ENCODE results near the gene DHX35. TPM values are rescaled to one million over a fixed set of nuclear protein-coding genes. Genes with fewer than 3 reads are reported as not detected.

Gene DHX35
- total and polyA plus RNA-seq, 2 of the 13 experiments (the other 11 are each of a cell fraction or from before 2014, with no cell fraction given): 25.8 to 28.7 TPM

- TF ChIP-seq EP300 (IDR thresholded peaks at IDR 0.05; ENCODE audit: low read depth in 2 of 2, low read length in 2 of 2): 0 out of 4 replicates have a peak, but pooled peaks of 1 of the 2 experiments have one; percentile 52
- TF ChIP-seq EP300 (CRISPR knock-in tag; IDR thresholded peaks at IDR 0.05; ENCODE audit: borderline replicate concordance): no peak; the same call in 1 of the 2 replicates
- TF ChIP-seq ZNF530 (CRISPR knock-in tag; IDR thresholded peaks at IDR 0.05; ENCODE audit: low read depth): no peak
- no peak for TF ChIP-seq MAFF (IDR thresholded peaks at IDR 0.05; ENCODE audit: low read depth, low read length)
- TF ChIP-seq ZNF768 (CRISPR knock-in tag; IDR thresholded peaks at IDR 0.05): peak; percentile 90
- peak; percentile 87 for TF ChIP-seq TFDP2 (CRISPR knock-in tag; IDR thresholded peaks at IDR 0.05)
- 0 out of 2 replicates have a peak, but pooled peaks have one; percentile 61 for TF ChIP-seq ZNF660 (CRISPR knock-in tag; IDR thresholded peaks at IDR 0.05; ENCODE audit: borderline replicate concordance, low read depth)
- 0 out of 2 replicates have a peak, but pooled peaks have one; percentile 83 for TF ChIP-seq CC2D1A (CRISPR knock-in tag; IDR thresholded peaks at IDR 0.05)
- TF ChIP-seq ZNF432 (CRISPR knock-in tag; IDR thresholded peaks at IDR 0.05; ENCODE audit: borderline replicate concordance): no peak
- 0 out of 2 replicates have a peak, but pooled peaks have one; percentile 47 for TF ChIP-seq ZSCAN22 (CRISPR knock-in tag; IDR thresholded peaks at IDR 0.05)
- peak; percentile 99 for TF ChIP-seq ZGPAT (CRISPR knock-in tag; IDR thresholded peaks at IDR 0.05)
- TF ChIP-seq ZUFSP (CRISPR knock-in tag; IDR thresholded peaks at IDR 0.05; ENCODE audit: borderline replicate concordance): no peak
- no peak for TF ChIP-seq ZSCAN30 (CRISPR knock-in tag; IDR thresholded peaks at IDR 0.05)
- TF ChIP-seq ZNF549 (CRISPR knock-in tag; IDR thresholded peaks at IDR 0.05): no peak
- peak; percentile 95 for TF ChIP-seq PHF21A (CRISPR knock-in tag; IDR thresholded peaks at IDR 0.05)
- TF ChIP-seq ZBTB14 (CRISPR knock-in tag; IDR thresholded peaks at IDR 0.05): peak; percentile 72
- peak; percentile 98 for TF ChIP-seq NRL (CRISPR knock-in tag; IDR thresholded peaks at IDR 0.05; ENCODE audit: borderline replicate concordance)
- no peak; the same call in 1 of the 2 replicates for TF ChIP-seq KAT7 (CRISPR knock-in tag; IDR thresholded peaks at IDR 0.05; ENCODE audit: borderline replicate concordance)
- TF ChIP-seq NFRKB (IDR thresholded peaks at IDR 0.05): no peak
- no peak for TF ChIP-seq ZNF570 (CRISPR knock-in tag; IDR thresholded peaks at IDR 0.05; ENCODE audit: borderline replicate concordance)
- TF ChIP-seq ZNF232 (CRISPR knock-in tag; IDR thresholded peaks at IDR 0.05; ENCODE audit: borderline replicate concordance): peak; percentile 77; the same call in 1 of the 2 replicates
- TF ChIP-seq HDAC6 (IDR thresholded peaks at IDR 0.05; ENCODE audit: low read depth, low read length): no peak
- TF ChIP-seq ZKSCAN1 (IDR thresholded peaks at IDR 0.05; ENCODE audit: low read length): no peak
- peak; percentile 63 for TF ChIP-seq ASH2L (IDR thresholded peaks at IDR 0.05; ENCODE audit: insufficient read length, low read depth, low read length)
- TF ChIP-seq ADNP (CRISPR knock-in tag; IDR thresholded peaks at IDR 0.05): 0 out of 2 replicates have a peak, but pooled peaks have one; percentile 34
Observed at GRCh38 chr20:39049684-39050554, 87.8 kb downstream of the DHX35 start (continued).

Data from HepG2 (cell line).